Measurements from ENCODE around the gene RALGDS.
"Not testable (repeated sequence)": the region's sequence is repeated elsewhere in the genome, so short reads cannot be mapped to it uniquely, and the experiment has no call there.

Gene RALGDS

DNA sequence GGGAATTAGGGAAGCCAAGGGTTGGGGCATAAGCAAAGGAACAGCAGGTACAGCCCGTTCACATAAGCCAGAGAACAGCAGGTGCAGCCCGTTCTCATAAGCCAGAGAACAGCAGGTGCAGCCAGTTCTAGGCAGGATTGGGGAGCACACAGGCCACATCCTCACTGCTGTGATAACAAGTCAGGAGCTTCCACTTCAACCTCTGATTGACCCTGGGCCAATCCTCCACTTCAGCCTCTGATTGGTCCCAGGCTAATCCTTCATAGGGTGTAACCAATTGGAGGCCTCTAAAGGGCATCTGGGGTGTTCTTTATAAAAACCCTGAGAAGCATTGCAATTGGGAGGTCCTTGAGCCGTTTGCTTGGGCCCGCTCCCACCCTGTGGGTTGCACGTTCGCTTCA lies 31.8 kb downstream of the RALGDS start:
- no peak overlapping the region for H3K4me3 ChIP-seq (ENCODE audit: low read depth, low read length)
- DNase-seq (ENCODE audit: low read depth), result no peak
- TF ChIP-seq, protein P1, sequence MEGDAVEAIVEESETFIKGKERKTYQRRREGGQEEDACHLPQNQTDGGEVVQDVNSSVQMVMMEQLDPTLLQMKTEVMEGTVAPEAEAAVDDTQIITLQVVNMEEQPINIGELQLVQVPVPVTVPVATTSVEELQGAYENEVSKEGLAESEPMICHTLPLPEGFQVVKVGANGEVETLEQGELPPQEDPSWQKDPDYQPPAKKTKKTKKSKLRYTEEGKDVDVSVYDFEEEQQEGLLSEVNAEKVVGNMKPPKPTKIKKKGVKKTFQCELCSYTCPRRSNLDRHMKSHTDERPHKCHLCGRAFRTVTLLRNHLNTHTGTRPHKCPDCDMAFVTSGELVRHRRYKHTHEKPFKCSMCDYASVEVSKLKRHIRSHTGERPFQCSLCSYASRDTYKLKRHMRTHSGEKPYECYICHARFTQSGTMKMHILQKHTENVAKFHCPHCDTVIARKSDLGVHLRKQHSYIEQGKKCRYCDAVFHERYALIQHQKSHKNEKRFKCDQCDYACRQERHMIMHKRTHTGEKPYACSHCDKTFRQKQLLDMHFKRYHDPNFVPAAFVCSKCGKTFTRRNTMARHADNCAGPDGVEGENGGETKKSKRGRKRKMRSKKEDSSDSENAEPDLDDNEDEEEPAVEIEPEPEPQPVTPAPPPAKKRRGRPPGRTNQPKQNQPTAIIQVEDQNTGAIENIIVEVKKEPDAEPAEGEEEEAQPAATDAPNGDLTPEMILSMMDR (IDR thresholded peaks at IDR 0.05; ENCODE audit: low read depth, low read length, missing control alignments), result no peak

DNA sequence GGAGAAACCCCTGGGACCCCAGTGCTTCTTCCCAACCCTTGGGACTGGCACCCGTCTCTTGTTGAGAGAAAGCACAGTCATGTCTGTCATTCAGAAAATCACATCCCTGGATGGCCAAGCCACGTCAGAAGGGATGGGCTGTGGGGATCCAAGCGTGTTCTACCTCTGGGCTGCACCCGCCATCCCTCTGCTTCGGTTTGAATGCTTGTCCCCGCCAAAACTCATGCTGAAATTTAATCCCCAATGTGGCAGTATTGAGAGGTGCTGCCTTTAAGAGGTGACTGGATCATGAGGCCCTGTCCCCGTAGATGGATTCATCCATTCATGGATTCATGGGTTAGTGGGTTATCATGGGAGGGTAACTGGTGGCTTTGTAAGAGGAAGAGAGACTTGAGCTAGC lies 32.3 kb downstream of the RALGDS start:
- TF ChIP-seq, protein P1 (IDR thresholded peaks at IDR 0.05; ENCODE audit: low read depth, low read length, missing control alignments), result no peak
- DNase-seq (ENCODE audit: low read depth), result no peak
- H3K4me3 ChIP-seq (ENCODE audit: low read depth, low read length), result no peak overlapping the region

DNA sequence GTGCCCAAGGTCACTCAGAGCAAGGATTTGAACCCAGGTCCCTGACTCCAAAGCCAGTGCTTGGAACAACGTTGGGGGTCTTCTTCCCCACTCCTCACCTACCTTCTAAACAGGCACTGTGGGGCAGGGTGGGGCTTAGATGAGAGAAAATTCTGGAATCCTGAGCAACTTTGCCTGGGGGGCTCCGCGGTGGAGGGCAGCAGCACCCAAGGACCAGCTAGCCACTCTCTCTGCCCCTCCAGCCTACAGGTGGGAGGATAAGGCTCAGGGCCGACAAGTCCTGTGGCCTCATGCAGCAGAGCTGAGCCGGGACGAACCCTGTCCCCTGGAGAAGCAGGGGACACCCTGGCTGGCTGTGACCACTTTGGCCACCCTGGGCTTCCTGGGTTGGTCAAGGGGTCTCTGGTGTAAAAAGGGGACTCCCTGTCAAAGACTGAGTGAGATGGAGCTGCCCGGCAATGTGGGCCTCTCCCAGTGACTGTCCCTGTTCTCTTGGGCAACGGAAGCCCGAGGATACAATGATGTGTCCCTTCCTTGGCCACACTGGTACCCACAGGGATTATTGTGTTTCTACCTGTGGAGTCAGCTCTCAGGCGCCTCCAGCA lies 32.8 kb downstream of the RALGDS start:
- DNase-seq (ENCODE audit: low read depth), result no peak
- TF ChIP-seq, protein P1 (IDR thresholded peaks at IDR 0.05; ENCODE audit: low read depth, low read length, missing control alignments), result no peak
- H3K4me3 ChIP-seq (ENCODE audit: low read depth, low read length), result no peak overlapping the region

DNA sequence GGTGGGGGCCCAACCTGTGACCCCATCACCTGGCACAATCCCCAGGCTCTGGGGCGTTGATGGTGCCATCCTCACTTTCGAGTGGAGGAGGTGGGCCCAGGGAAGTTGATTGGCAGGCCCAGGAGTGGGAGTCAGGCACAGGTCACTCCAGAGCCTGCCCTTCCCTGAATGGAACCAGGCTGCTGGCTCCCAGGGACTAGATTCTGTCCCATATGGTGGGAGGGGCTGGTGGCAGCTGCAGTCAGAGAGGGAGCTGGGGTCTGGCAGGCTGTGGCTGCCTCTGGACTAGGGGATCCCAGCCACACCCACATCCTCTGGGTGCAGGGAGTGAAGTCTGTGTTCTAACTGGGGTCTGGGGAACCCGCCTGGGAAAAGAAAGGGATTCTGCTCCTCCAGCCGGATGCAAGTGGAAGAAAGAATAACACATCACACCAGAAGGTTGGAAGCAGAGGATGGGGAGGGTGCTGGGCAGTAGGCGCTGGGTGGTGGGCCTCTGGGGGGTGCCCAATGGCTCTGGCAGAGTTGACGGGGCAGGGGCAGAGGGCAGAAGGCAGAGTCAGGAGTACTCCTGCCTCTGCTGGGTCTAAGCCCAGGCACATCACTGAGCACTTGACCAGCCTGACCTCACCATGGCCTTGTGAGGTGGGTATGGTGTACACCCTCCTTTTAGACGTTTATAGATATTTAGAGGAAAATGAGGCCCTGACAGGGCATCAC lies 33.5 kb downstream of the RALGDS start:
- DNase-seq (ENCODE audit: low read depth), result no peak
- TF ChIP-seq, protein P1 (IDR thresholded peaks at IDR 0.05; ENCODE audit: low read depth, low read length, missing control alignments), result no peak
- H3K4me3 ChIP-seq (ENCODE audit: low read depth, low read length), result no peak overlapping the region

DNA sequence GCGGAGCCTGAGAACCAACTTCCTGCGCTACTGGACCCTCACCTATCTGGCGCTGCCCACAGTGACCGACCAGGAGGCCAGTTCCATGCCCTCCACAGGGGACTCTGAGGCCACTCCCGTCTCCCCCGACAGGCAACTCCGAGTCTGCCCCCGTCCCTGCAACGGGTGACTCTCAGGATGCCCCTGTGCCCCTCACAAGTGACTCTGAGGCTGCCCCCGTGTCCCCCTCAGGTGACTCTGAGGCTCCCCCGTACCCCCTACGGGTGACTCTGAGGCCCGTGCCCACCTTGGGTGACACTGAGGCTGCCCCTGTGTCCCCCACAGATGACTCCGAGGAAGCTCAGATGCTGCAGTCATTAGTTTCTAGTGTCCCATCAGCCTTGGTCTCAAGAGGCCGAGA lies 34.1 kb downstream of the RALGDS start:
- no peak overlapping the region for H3K4me3 ChIP-seq (ENCODE audit: low read depth, low read length)
- DNase-seq (ENCODE audit: low read depth), result no peak
- TF ChIP-seq, protein P1 (IDR thresholded peaks at IDR 0.05; ENCODE audit: low read depth, low read length, missing control alignments), result no peak

DNA sequence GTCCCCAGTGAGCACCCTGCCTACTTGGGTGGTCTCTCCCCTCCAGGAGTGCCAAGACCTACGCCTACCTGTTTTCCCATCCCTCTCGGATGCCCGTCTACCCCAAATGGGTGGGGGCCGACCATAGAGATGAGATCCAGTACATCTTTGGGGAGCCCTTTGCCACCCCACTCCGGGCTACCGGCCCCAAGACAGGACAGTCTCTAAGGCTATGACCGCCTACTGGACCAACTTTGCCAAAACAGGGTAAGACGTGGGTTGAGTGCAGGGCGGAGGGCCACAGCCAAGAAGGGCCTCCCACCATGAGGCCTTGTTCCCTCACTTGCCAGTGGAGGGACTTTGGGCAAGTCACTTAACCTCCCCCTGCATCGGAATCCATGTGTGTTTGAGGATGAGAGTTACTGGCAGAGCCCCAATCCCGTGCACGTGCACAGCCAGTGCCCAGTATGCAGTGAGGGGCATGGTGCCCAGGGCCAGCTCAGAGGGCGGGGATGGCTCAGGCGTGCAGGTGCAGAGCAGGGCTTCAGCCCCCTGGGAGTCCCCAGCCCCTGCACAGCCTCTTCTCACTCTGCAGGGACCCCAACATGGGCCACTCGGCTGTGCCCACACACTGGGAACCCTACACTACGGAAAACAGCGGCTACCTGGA lies 34.7 kb downstream of the RALGDS start:
- not testable (repeated sequence) for H3K4me3 ChIP-seq (ENCODE audit: low read depth, low read length); DNase-seq (ENCODE audit: low read depth)

DNA sequence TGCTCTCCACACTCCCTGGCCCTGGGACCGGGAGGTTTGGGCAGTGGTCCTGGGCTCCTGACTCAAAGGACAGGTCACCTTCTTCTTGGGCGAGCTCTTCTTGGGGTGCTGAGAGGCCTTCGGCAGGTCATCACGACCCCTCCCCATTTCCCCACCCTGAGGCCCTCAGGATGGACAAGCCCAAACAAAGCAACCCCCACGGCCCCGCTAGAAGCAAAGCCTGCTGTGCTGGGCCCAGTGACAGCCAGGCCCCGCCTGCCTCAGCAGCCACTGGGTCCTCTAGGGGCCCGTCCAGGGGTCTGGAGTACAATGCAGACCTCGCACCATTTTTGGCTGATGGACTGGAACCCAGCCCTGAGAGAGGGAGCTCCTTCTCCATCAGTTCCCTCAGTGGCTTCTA lies 37.4 kb downstream of the RALGDS start:
- H3K4me3 ChIP-seq (ENCODE audit: low read depth, low read length); DNase-seq (ENCODE audit: low read depth): not testable (repeated sequence)

DNA sequence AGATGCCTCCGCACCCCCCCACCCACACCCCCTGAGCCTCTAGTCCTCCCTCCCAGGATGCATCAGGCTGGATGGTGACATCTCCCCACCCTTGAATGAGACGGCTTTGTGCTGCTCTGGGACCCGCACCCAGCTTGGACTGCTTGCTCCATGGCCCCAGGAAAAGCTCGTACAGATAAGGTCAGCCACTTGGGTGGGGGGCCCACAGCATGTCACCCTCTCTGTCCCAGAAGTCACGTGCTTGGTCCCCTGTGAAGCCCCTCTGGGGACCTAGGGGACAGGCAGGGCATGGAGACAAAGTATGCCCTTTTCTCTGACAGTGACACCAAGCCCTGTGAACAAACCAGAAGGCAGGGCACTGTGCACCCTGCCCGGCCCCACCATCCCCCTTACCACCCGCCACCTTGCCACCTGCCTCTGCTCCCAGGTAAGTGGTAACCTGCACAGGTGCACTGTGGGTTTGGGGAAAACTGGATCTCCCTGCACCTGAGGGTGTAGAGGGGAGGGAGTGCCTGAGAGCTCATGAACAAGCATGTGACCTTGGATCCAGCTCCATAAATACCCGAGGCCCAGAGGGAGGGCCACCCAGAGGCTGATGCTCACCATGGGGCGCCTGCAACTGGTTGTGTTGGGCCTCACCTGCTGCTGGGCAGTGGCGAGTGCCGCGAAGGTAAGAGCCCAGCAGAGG lies 38.9 kb downstream of the RALGDS start:
- H3K4me3 ChIP-seq (ENCODE audit: low read depth, low read length); DNase-seq (ENCODE audit: low read depth): not testable (repeated sequence)

DNA sequence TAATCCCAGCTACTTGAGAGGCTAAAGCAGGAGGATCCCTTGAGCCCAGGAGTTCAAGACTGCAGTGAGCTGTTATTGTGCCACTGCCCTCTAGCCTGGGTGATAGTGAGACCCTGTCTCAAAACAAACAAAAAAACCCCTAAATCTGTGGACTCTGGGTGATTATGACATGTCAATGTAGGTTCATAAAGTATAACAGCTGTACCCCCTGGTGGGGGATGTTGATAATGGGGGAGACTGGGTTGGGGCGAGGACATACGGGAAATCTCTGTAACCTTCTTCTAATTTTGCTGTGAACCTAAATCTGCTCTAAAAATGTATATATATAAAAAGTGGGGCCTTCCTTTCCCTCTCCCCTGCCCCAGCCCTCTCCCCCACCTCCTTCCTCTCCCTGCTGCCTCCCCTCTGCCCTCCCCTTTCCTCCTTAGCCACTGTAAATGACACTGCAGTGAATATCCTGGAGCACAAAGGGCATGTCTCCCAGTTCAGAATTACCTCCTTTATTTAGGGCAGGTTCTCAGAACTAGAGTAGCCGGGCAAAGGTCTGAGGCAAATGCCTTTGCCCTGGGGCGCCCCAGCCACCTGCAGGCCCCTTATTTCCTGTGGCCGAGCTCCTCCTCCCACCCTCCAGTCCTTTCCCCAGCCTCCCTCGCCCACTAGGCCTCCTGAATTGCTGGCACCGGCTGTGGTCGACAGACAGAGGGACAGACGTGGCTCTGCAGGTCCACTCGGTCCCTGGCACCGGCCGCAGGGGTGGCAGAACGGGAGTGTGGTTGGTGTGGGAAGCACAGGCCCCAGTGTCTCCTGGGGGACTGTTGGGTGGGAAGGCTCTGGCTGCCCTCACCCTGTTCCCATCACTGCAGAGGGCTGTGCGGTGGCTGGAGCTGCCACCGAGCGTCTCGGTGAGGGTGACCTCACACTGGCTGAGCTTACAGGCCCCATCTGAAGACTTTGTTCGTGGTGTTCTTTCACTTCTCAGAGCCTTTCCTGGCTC lies 40.0 kb downstream of the RALGDS start:
- H3K4me3 ChIP-seq (ENCODE audit: low read depth, low read length); DNase-seq (ENCODE audit: low read depth): not testable (repeated sequence)
